Psoas muscle (tissue), 8 donors: Measurements from ENCODE around the gene CTNNBIP1. TPM values are rescaled to one million over a fixed set of nuclear protein-coding genes. Genes with fewer than 3 reads are reported as not detected.

Source experiments
- ATAC-seq, 4 donors: fragments of 200-7000 bp; cut with Tn5 transposase; one replicate each; pipeline ENCODE4 v1.9.1; 2020; ENCODE audit warnings: moderate library complexity in 3 of 4, mild to moderate bottlenecking in 2 of 4
- DNase-seq, 2 donors: peaks; one replicate each; pipeline ENCODE4 v3.0.0-alpha.2; 2020
- H3K27ac ChIP-seq: fragments of 200-600 bp; one replicate; pipeline ENCODE4 v1.8.0; 2022
- H3K27me3 ChIP-seq, 3 donors: fragments of 200-600 bp in 1 of 3; one replicate each; pipeline versions ENCODE4 v1.6.1 to v1.8.0; 2013 to 2022; ENCODE audit warnings: low read length in 2 of 3, mild to moderate bottlenecking in 2 of 3, moderate library complexity in 1 of 3; ENCODE audit not compliant: insufficient read depth in 3 of 3
- H3K36me3 ChIP-seq, 2 donors: fragments of 200-600 bp in 1 of 2; one replicate each; pipeline versions ENCODE4 v1.6.1 to v1.8.0; 2013 to 2022; ENCODE audit warnings: low read depth in 1 of 2, mild to moderate bottlenecking in 1 of 2, moderate library complexity in 1 of 2; ENCODE audit not compliant: insufficient read depth in 1 of 2
- H3K4me1 ChIP-seq: fragments of 200-600 bp; one replicate; pipeline ENCODE4 v1.8.0; 2022
- H3K4me3 ChIP-seq: fragments of 200-600 bp; one replicate; pipeline ENCODE4 v1.8.0; 2022; ENCODE audit warnings: mild to moderate bottlenecking
- H3K9me3 ChIP-seq: fragments of 200-600 bp; one replicate; pipeline ENCODE4 v1.8.0; 2022
- WGBS, 3 donors: extraction: QIAGEN DNeasy Blood & Tissue Kit; methylation state at CpG; one replicate each; pipeline versions ENCODE4 v1.1.6 to v1.1.7; 2013; 5-methylcytosine and 5-hydroxymethylcytosine counted together
- intact Hi-C, 2 donors: fragments of 100-400 bp; cut with DNase I; formaldehyde crosslinking; loops; one replicate each; pipeline versions ENCODE4 v1.11.0 to v1.14.2; 2022
- polyA plus RNA-seq, 3 donors: library from polyadenylated mRNA; stranded (reverse); fragments of 200-250 nt; gene quantifications; one replicate each; pipeline ENCODE4 v1.2.3, GENCODE V29; 2013
- total RNA-seq, 4 donors: library from RNA; stranded (reverse); fragmentation: NEBNext Ultra II Directional in 2 of 4; extraction: Animal tissue kit (Norgen Biotek cat#: 25700) in 2 of 4; gene quantifications; one replicate each; pipeline versions ENCODE4 v1.2.1 to v1.2.4, GENCODE V29; 2021 to 2023
- TF ChIP-seq, protein P1 (sequence below): fragments of 200-600 bp; IDR thresholded peaks from one replicate; pipeline ENCODE4 v1.8.0; 2022; ENCODE audit warnings: antibody characterized with exemption
- donor health status: healthy with polysubstance abuse.
- donor health status: DM: no; HTN: no; CAD: no; lungs with moderate emphysema.
- donor health status: Bipolar disorder and iron deficiency.
- donor health status: healthy.
- donor health status: DM: yes; HTN: yes; CAD: no.
- donor health status: DM: no; HTN: no; CAD: no.
- donor health status: DM: no; HTN: no; CAD: no.
- donor health status: DM: yes; HTN: yes; CAD: no.

The CTNNBIP1 gene
- total and polyA plus RNA-seq, 7 donors, result 5.9 to 18.5 (median 12.7) TPM

DNA sequence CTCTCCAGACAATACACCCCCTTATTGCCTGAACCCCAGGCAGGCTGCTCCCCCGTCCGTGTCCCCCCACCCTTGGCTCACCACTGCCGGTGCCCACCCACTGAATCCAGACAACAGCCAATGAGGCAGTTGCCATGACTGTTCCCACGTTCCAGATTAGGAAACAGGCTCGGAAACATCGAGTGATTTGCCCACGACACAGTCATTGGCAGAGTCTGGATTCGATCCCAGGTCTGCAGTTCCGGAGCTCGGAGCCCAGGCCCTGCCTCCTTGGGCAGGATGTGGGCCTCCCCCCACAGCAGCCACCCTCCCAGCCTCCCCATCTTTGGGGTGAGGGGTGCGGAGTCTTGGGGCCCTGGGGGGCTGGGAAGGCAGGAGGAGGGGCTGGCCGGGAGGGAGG is 66.0 kb downstream of the CTNNBIP1 start:
- TF ChIP-seq, protein P1, sequence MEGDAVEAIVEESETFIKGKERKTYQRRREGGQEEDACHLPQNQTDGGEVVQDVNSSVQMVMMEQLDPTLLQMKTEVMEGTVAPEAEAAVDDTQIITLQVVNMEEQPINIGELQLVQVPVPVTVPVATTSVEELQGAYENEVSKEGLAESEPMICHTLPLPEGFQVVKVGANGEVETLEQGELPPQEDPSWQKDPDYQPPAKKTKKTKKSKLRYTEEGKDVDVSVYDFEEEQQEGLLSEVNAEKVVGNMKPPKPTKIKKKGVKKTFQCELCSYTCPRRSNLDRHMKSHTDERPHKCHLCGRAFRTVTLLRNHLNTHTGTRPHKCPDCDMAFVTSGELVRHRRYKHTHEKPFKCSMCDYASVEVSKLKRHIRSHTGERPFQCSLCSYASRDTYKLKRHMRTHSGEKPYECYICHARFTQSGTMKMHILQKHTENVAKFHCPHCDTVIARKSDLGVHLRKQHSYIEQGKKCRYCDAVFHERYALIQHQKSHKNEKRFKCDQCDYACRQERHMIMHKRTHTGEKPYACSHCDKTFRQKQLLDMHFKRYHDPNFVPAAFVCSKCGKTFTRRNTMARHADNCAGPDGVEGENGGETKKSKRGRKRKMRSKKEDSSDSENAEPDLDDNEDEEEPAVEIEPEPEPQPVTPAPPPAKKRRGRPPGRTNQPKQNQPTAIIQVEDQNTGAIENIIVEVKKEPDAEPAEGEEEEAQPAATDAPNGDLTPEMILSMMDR, result no peak
- Histone ChIP-seq H3K4me3 (no peak overlapping the region), H3K9me3 (no peaks in the 10 kb centered on the region), H3K4me1 (no peaks in the 10 kb centered on the region), H3K27me3 (no peaks in the 10 kb centered on the region), H3K36me3 (no peaks in the 10 kb centered on the region), H3K27ac (no peak overlapping the region)
- intact Hi-C loops, result no loop called here
- 31 to 45% (median 33%) methylated on average over 11 to 12 of the region's 12 CpGs for WGBS, 3 donors
- ATAC-seq (peak in 1 of 4 donors; percentile 17), DNase-seq (peak in 1 of 2 donors; percentile 40)

DNA sequence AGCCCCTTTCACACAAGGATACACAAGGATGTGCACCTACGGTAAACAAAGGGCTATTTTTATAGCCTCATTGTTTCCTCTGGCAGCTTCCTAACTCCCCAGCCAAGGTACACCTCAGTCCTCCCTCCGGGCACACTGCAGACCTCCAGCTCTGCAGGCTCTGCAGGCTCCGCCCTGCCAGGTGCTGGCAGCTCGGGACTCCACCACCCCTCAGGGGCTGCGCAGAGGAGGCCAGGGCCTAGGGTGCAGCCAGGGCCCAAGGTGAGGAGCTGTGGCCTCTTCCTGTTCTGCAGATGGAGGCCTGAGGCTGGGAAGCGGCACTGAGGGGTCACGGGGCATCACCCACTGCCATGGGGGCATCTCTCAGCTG is 66.5 kb downstream of the CTNNBIP1 start:
- WGBS, 3 donors, result 78 to 83% (median 78%) methylated on average over 7 of the region's 7 CpGs
- no peaks in the 10 kb centered on the region for H3K9me3 ChIP-seq
- intact Hi-C loops, result no loop called here
- H3K4me3 ChIP-seq, result no peak overlapping the region
- H3K4me1 ChIP-seq, result no peaks in the 10 kb centered on the region
- no peaks in the 10 kb centered on the region for H3K27me3 ChIP-seq
- DNase-seq (no peak), ATAC-seq (no peak)
- H3K36me3 ChIP-seq, result no peaks in the 10 kb centered on the region
- TF ChIP-seq, protein P1, result no peak
- H3K27ac ChIP-seq, result no peak overlapping the region

DNA sequence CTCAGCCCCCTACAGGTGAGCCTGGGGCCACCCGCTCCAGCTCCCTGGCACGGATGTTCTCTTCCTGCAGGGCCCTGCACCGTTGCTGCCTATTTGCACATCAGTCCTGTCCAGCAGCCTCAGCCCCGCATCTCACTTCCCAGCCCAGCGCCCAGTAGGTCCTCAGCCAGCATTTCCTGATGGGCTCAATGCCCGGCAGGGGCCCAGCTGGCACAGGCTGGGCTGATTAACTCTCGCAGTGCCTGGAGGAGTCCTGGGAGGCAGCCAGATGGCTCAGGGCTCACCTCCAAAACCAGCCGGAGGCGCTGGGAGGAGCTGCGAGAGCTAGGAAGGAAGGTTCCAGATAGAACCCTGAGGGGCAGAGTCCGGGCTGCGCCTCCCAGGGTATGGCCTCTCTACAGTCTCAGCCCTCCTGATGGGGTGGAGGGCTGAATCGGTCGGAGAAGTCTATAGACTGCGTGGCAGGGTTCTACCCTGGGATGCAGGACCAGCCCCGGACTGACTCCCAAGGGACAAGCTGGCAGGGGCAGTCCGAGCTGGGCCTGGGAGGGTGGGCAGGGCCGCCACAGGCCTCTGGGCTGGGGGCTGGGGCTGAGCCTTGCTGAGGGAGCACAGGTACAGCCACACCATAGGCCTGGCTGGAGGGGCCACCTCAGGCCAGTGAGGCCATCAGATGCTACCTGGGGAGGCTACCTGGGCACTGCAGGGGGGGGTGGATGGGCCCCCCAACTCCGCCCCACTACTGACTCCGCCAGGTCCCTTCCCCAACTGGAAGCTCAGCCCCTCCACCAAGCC is 67.1 kb downstream of the CTNNBIP1 start:
- H3K36me3 ChIP-seq, result no peaks in the 10 kb centered on the region
- DNase-seq (no peak), ATAC-seq (no peak)
- TF ChIP-seq, protein P1, result no peak
- H3K4me3 ChIP-seq, result no peak overlapping the region
- no peaks in the 10 kb centered on the region for H3K4me1 ChIP-seq
- intact Hi-C loops, result no loop called here
- 48 to 49% (median 49%) methylated on average over 17 to 20 of the region's 20 CpGs for WGBS, 3 donors
- H3K27ac ChIP-seq, result no peak overlapping the region
- no peaks in the 10 kb centered on the region for H3K27me3 ChIP-seq
- H3K9me3 ChIP-seq, result no peaks in the 10 kb centered on the region

DNA sequence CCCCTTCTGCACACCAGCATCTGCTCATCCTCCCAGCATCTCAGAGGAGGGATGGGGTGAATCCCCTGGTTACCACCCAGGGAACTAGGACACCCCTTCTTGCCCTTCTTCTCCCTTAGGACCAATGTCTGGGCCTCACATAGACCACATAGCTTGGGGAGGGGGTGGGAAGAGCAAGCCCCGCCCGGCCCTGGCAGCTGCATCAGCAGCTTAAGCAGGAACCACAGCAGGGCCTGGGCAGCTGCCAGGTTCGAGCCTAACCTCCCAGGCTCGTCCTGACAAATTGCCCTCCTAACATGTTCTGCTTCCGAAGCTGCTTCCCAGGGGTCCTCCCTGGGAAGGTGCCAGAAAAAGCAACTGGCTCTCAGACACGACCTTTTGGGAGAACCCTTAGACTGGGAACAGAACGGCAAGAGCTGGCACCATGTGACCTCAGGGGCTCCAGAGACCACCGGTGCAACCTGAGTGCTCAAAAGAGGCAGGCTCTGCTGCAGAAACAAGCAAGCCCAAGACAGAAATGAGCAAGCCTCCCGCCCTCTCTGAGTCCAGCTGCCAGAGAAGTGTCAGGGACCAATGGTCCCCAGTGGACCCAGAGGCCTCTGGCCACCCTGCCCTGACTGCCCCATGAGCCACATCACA is 67.9 kb downstream of the CTNNBIP1 start:
- WGBS, 3 donors, result 32 to 45% (median 37%) methylated on average over 9 of the region's 9 CpGs
- Histone ChIP-seq H3K27ac (no peak overlapping the region), H3K4me3 (no peak overlapping the region), H3K36me3 (no peaks in the 10 kb centered on the region), H3K4me1 (no peaks in the 10 kb centered on the region), H3K27me3 (no peaks in the 10 kb centered on the region), H3K9me3 (no peaks in the 10 kb centered on the region)
- ATAC-seq, result no peak
- intact Hi-C loops, result no loop called here
- no peak for DNase-seq
- TF ChIP-seq, protein P1, result no peak
